GM23248 (cell line): ENCODE measurements around the gene ANKRD18B.
"Not testable (repeated sequence)": the region's sequence is repeated elsewhere in the genome, so short reads cannot be mapped to it uniquely, and the experiment has no call there.

Experiments used
- EZH2 ChIP-seq: fragments of 200-600 bp; sonication (generic); IDR thresholded peaks from 2 replicates; pipeline ENCODE4 v1.6.1; 2018; ENCODE audit warnings: antibody characterized with exemption, mild to moderate bottlenecking; ENCODE audit not compliant: insufficient read depth, poor library complexity, severe bottlenecking
- EZH2phosphoT487 ChIP-seq: fragments of 200-600 bp; sonication (generic); IDR thresholded peaks from 2 replicates; pipeline ENCODE4 v1.6.1; 2018; ENCODE audit warnings: antibody characterized with exemption, moderate library complexity, mild to moderate bottlenecking, low read depth; ENCODE audit not compliant: insufficient read depth

DNA sequence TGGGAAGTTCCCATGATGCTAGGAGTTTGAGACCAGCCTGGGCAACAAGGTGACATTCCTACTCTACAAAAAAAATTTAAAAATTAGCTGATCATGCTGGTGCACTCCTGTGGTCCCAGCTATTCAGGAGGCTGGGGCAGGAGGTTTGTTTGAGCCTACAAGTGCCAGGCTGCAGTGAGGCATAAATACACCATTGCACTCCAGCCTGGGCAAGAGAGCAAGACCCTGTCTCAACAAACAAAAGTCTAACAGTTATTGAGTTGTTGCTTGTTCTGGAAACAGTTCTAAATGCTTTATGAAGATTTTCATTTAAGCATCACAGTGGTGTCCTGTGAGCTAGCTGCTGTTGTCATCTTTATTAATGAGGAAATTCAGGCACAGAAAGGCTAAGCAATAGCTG, 4.0 kb downstream of the ANKRD18B start:
- TF ChIP-seq EZH2phosphoT487, EZH2: not testable (repeated sequence)
